GM23338 (cell line): ENCODE results near the gene EPB41L4A.

Experiments used
- CREB1 ChIP-seq: fragments of 250-450 bp; sonication (Bioruptor Pico); IDR thresholded peaks from 2 replicates; pipeline ENCODE4 v1.5.0; 2020; ENCODE audit warnings: low read depth, mild to moderate bottlenecking, moderate library complexity
- CTCF ChIP-seq, 2 experiments: fragments of 200-600 bp in 1 of 2; sonication (generic) in 1 of 2; conservative IDR thresholded peaks; 2 replicates each; pipeline versions ENCODE4 v1.5.1 to v1.6.1; 2016 to 2017; ENCODE audit warnings: antibody characterized with exemption in 2 of 2, low read depth in 2 of 2, mild to moderate bottlenecking in 2 of 2, moderate library complexity in 1 of 2
- EZH2 ChIP-seq: fragments of 200-600 bp; sonication (generic); IDR thresholded peaks from one replicate; pipeline ENCODE4 v1.8.0; 2017; ENCODE audit warnings: antibody characterized with exemption, mild to moderate bottlenecking, low read depth; ENCODE audit not compliant: unreplicated experiment
- EZH2phosphoT487 ChIP-seq: fragments of 200-600 bp; sonication (generic); IDR thresholded peaks from one replicate; pipeline ENCODE4 v1.8.1; 2018; ENCODE audit warnings: antibody characterized with exemption; ENCODE audit not compliant: unreplicated experiment
- JUNB ChIP-seq: IDR thresholded peaks from one replicate; pipeline ENCODE4 v1.6.1; 2016; ENCODE audit warnings: antibody characterized with exemption; ENCODE audit not compliant: unreplicated experiment
- NANOG ChIP-seq: IDR thresholded peaks from 2 replicates; pipeline ENCODE4 v1.6.1; 2016; ENCODE audit warnings: antibody characterized with exemption, borderline replicate concordance
- POLR2AphosphoS5 ChIP-seq: IDR thresholded peaks from 2 replicates; pipeline ENCODE4 v1.6.1; 2016; ENCODE audit warnings: antibody characterized with exemption, low read depth
- REST ChIP-seq: IDR thresholded peaks from one replicate; pipeline ENCODE4 v1.6.1; 2018; ENCODE audit warnings: antibody characterized with exemption; ENCODE audit not compliant: unreplicated experiment
- ZNF114 ChIP-seq: fragments of 250-450 bp; sonication (Bioruptor Pico); IDR thresholded peaks from 2 replicates; pipeline ENCODE4 v1.5.0; 2020; ENCODE audit warnings: mild to moderate bottlenecking, moderate library complexity
- ZNF331 ChIP-seq: fragments of 250-450 bp; sonication (Bioruptor Pico); IDR thresholded peaks from 2 replicates; pipeline ENCODE4 v1.5.0; 2020; ENCODE audit warnings: low read depth, mild to moderate bottlenecking, moderate library complexity

GRCh38 chr5:112344540-112344939, 74.5 kb downstream of the EPB41L4A start:
- TF ChIP-seq POLR2AphosphoS5 (no peak), CTCF (conservative IDR thresholded peaks at IDR 0.05; ENCODE audit: low read depth in 2 of 2) (no peak), EZH2phosphoT487 (no peak), ZNF114 (no peak), EZH2 (no peak), JUNB (no peak), REST (no peak), CREB1 (CRISPR knock-in tag) (no peak), NANOG (no peak), ZNF331 (no peak)
